Measurements from ENCODE around the gene MICAL3. TPM values are rescaled to one million over a fixed set of nuclear protein-coding genes. Genes with fewer than 3 reads are reported as not detected.

MICAL3 gene
- total and polyA plus RNA-seq, 9 donors, result 21.9 to 50.1 (median 32.2) TPM

DNA sequence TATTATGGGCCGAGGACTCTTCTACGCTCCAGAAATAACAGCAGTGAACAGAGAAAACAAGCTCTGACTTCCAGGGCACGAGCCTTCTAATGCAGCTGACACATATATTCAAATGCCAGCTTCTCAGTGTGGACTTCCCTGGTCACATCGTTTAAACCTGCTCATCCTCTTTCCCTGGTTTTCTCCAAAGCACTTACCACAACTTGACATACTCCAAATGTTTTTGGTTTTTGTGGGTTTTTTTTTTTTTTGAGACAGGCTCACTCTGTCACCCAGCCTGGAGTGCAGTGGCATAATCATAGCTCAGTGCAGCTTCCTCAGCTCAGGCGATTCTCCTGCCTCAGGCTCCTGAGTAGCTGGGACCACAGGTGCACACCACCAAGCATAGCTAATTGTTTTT, 105.5 kb downstream of the MICAL3 start:
- Histone ChIP-seq H3K4me3 (ENCODE audit: low read length) (no peak overlapping the region), H3K27ac (ENCODE audit: low read length) (peak overlapping the region; percentile 47), H3K27me3 (ENCODE audit: control insufficient read depth, insufficient read depth, low read length) (no peaks in the 10 kb centered on the region), H3K9me3 (replicated peaks; ENCODE audit: control insufficient read depth, low read depth, low read length) (no peaks in the 10 kb centered on the region), H3K4me1 (ENCODE audit: control insufficient read depth, insufficient read depth, low read length) (peaks cover 80% of the 10 kb centered on the region), H3K36me3 (ENCODE audit: control insufficient read depth, insufficient read depth, low read length) (no peaks in the 10 kb centered on the region)
- WGBS (ENCODE audit: insufficient coverage), result 81% methylated on average over 3 of the region's 5 CpGs
- DNase-seq, result no peak

- no peak overlapping the region for H3K27ac ChIP-seq (ENCODE audit: low read length)
- peaks cover 77% of the 10 kb centered on the region for H3K4me1 ChIP-seq (ENCODE audit: control insufficient read depth, insufficient read depth, low read length)
- WGBS (ENCODE audit: insufficient coverage), result 94% methylated on average over 3 of the region's 6 CpGs
These were observed 106.8 kb downstream of the MICAL3 start for GRCh38 chr22:17917490-17917983.

GRCh38 chr22:17916226-17916889, 108.0 kb downstream of the MICAL3 start:
- no peaks in the 10 kb centered on the region for H3K27me3 ChIP-seq (ENCODE audit: control insufficient read depth, insufficient read depth, low read length)
- H3K36me3 ChIP-seq (ENCODE audit: control insufficient read depth, insufficient read depth, low read length), result no peaks in the 10 kb centered on the region
- H3K4me1 ChIP-seq (ENCODE audit: control insufficient read depth, insufficient read depth, low read length), result peaks cover 74% of the 10 kb centered on the region
- H3K27ac ChIP-seq (ENCODE audit: low read length), result no peak overlapping the region
- no peaks in the 10 kb centered on the region for H3K9me3 ChIP-seq (replicated peaks; ENCODE audit: control insufficient read depth, low read depth, low read length)
- no peak for DNase-seq
- WGBS (ENCODE audit: insufficient coverage), result 81% methylated on average over 11 of the region's 13 CpGs
- no peak overlapping the region for H3K4me3 ChIP-seq (ENCODE audit: low read length)

More at GRCh38 chr22:17917490-17917983, 106.8 kb downstream of the MICAL3 start:
- H3K9me3 ChIP-seq (replicated peaks; ENCODE audit: control insufficient read depth, low read depth, low read length), result no peaks in the 10 kb centered on the region
- no peaks in the 10 kb centered on the region for H3K36me3 ChIP-seq (ENCODE audit: control insufficient read depth, insufficient read depth, low read length)
- no peak for DNase-seq
- H3K27me3 ChIP-seq (ENCODE audit: control insufficient read depth, insufficient read depth, low read length), result no peaks in the 10 kb centered on the region
- no peak overlapping the region for H3K4me3 ChIP-seq (ENCODE audit: low read length)

DNA sequence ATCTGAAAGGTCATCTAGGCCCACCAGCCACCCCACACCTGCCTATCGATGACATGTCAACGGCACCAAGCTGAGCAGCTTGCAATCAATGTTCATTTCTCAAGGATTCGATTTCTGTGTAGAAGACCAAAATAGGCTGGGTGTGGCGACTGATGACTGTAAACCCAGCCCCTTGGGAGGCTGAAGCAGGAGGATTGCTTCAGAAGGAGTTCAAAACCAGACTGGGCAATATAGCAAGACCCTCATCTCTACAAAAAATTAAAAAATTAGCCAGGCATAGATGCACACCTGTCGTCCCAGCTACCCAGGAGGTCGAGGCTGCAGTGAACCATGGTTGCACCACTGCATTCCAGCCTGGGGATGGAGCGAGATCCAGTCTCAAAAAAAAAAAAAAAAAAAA, 108.7 kb downstream of the MICAL3 start:
- 82% methylated on average over 3 of the region's 7 CpGs for WGBS (ENCODE audit: insufficient coverage)
- Histone ChIP-seq H3K27me3 (ENCODE audit: control insufficient read depth, insufficient read depth, low read length) (no peaks in the 10 kb centered on the region), H3K9me3 (replicated peaks; ENCODE audit: control insufficient read depth, low read depth, low read length) (no peaks in the 10 kb centered on the region), H3K4me1 (ENCODE audit: control insufficient read depth, insufficient read depth, low read length) (peaks cover 78% of the 10 kb centered on the region), H3K4me3 (ENCODE audit: low read length) (no peak overlapping the region), H3K36me3 (ENCODE audit: control insufficient read depth, insufficient read depth, low read length) (no peaks in the 10 kb centered on the region), H3K27ac (ENCODE audit: low read length) (peak overlapping the region; percentile 86)
- no peak for DNase-seq

DNA sequence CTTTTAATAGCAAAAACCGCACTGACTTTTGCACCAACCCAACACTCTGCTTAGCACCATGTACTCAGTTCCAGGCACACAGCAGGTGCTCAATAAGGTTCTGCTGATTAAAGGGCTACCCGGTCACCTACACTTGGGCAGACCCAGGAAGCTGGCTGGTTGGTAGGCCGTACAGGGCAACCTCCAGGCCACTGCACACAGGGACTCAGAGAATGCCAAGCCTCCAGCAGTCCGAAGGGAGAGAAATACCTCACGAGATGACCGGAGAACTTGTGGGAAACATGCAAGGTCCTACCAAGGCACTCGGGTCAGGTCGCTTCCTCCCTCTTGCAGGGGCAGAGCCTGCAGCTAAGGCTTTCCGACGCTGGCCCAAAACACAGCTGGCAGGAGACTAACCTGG, 109.2 kb downstream of the MICAL3 start:
- Histone ChIP-seq H3K9me3 (replicated peaks; ENCODE audit: control insufficient read depth, low read depth, low read length) (no peaks in the 10 kb centered on the region), H3K4me1 (ENCODE audit: control insufficient read depth, insufficient read depth, low read length) (peaks cover 78% of the 10 kb centered on the region), H3K4me3 (ENCODE audit: low read length) (no peak overlapping the region), H3K36me3 (ENCODE audit: control insufficient read depth, insufficient read depth, low read length) (no peaks in the 10 kb centered on the region), H3K27me3 (ENCODE audit: control insufficient read depth, insufficient read depth, low read length) (no peaks in the 10 kb centered on the region), H3K27ac (ENCODE audit: low read length) (peak overlapping the region; percentile 86)
- WGBS (ENCODE audit: insufficient coverage), result 89% methylated on average over 10 of the region's 10 CpGs
- DNase-seq, result no peak

- H3K36me3 ChIP-seq (ENCODE audit: control insufficient read depth, insufficient read depth, low read length), result no peaks in the 10 kb centered on the region
- 60% methylated on average over 1 of the region's 3 CpGs for WGBS (ENCODE audit: insufficient coverage)
- peak overlapping the region; percentile 86 for H3K27ac ChIP-seq (ENCODE audit: low read length)
- no peaks in the 10 kb centered on the region for H3K27me3 ChIP-seq (ENCODE audit: control insufficient read depth, insufficient read depth, low read length)
- H3K9me3 ChIP-seq (replicated peaks; ENCODE audit: control insufficient read depth, low read depth, low read length), result no peaks in the 10 kb centered on the region
- no peak overlapping the region for H3K4me3 ChIP-seq (ENCODE audit: low read length)
- peaks cover 78% of the 10 kb centered on the region for H3K4me1 ChIP-seq (ENCODE audit: control insufficient read depth, insufficient read depth, low read length)
- peak; percentile 87 for DNase-seq
These were observed 109.9 kb downstream of the MICAL3 start for GRCh38 chr22:17914474-17914873.

GRCh38 chr22:17913801-17914347, 110.5 kb downstream of the MICAL3 start:
- no peak overlapping the region for H3K4me3 ChIP-seq (ENCODE audit: low read length)
- H3K27ac ChIP-seq (ENCODE audit: low read length), result peak overlapping the region; percentile 86
- WGBS (ENCODE audit: insufficient coverage), result no CpG with 5 or more reads among the region's 8 CpGs
- H3K4me1 ChIP-seq (ENCODE audit: control insufficient read depth, insufficient read depth, low read length), result peaks cover 79% of the 10 kb centered on the region
- no peak for DNase-seq
- H3K36me3 ChIP-seq (ENCODE audit: control insufficient read depth, insufficient read depth, low read length), result no peaks in the 10 kb centered on the region
- H3K9me3 ChIP-seq (replicated peaks; ENCODE audit: control insufficient read depth, low read depth, low read length), result no peaks in the 10 kb centered on the region
- no peaks in the 10 kb centered on the region for H3K27me3 ChIP-seq (ENCODE audit: control insufficient read depth, insufficient read depth, low read length)

DNA sequence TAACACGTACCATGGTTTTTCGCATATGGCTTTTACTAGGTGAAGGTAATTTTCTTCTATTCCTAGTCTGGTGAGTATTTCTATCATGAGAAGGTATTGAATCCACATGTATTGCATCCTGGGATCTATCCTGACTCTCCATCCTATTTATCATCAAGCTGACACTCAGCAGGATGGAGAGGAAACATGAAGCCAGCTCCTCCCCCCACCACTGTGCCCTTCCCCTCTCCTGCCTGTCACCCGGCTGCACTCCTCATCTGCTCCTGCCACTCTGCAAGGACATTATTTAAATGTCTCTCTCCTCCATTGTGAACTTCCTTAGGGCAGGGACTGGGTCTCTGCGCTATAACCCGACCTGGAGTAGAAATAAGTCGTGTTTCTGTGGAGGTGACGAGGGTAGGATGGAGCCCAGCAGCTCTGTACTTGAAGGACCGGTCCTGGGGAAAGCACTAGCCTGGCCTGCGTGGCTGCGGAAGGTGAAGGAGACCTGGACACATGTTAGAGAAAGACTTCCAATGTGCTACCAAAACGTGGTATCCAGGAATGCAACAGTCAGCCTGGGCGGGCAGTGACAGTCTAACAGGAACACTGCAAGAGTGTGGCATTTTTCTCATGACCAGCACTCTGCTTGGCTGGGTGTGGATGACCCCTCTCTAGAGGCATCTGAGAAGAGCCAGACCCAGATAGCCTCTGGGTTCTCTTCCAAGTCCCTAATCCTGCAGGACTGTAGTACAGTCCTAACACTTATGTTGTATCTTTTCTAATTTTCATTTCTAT, 111.2 kb downstream of the MICAL3 start:
- 55% methylated on average over 8 of the region's 12 CpGs for WGBS (ENCODE audit: insufficient coverage)
- Histone ChIP-seq H3K27ac (ENCODE audit: low read length) (peak overlapping the region; percentile 86), H3K27me3 (ENCODE audit: control insufficient read depth, insufficient read depth, low read length) (no peaks in the 10 kb centered on the region), H3K4me3 (ENCODE audit: low read length) (no peak overlapping the region), H3K36me3 (ENCODE audit: control insufficient read depth, insufficient read depth, low read length) (no peaks in the 10 kb centered on the region), H3K4me1 (ENCODE audit: control insufficient read depth, insufficient read depth, low read length) (peaks cover 79% of the 10 kb centered on the region), H3K9me3 (replicated peaks; ENCODE audit: control insufficient read depth, low read depth, low read length) (no peaks in the 10 kb centered on the region)
- peak; percentile 68 for DNase-seq

- WGBS (ENCODE audit: insufficient coverage), result no CpG with 5 or more reads among the region's 4 CpGs
- no peaks in the 10 kb centered on the region for H3K9me3 ChIP-seq (replicated peaks; ENCODE audit: control insufficient read depth, low read depth, low read length)
- peaks cover 85% of the 10 kb centered on the region for H3K4me1 ChIP-seq (ENCODE audit: control insufficient read depth, insufficient read depth, low read length)
- no peak overlapping the region for H3K4me3 ChIP-seq (ENCODE audit: low read length)
- no peaks in the 10 kb centered on the region for H3K27me3 ChIP-seq (ENCODE audit: control insufficient read depth, insufficient read depth, low read length)
- no peak for DNase-seq
- H3K27ac ChIP-seq (ENCODE audit: low read length), result peak overlapping the region; percentile 96
- H3K36me3 ChIP-seq (ENCODE audit: control insufficient read depth, insufficient read depth, low read length), result no peaks in the 10 kb centered on the region
These were observed 112.5 kb downstream of the MICAL3 start for GRCh38 chr22:17911887-17912286.

- Histone ChIP-seq H3K4me1 (ENCODE audit: control insufficient read depth, insufficient read depth, low read length) (peaks cover 84% of the 10 kb centered on the region), H3K4me3 (ENCODE audit: low read length) (no peak overlapping the region), H3K27me3 (ENCODE audit: control insufficient read depth, insufficient read depth, low read length) (no peaks in the 10 kb centered on the region), H3K36me3 (ENCODE audit: control insufficient read depth, insufficient read depth, low read length) (peaks cover 3% of the 10 kb centered on the region), H3K27ac (ENCODE audit: low read length) (peak overlapping the region; percentile 96), H3K9me3 (replicated peaks; ENCODE audit: control insufficient read depth, low read depth, low read length) (no peaks in the 10 kb centered on the region)
- DNase-seq, result no peak
- WGBS (ENCODE audit: insufficient coverage), result 87% methylated on average over 6 of the region's 6 CpGs
These were observed 113.1 kb downstream of the MICAL3 start for GRCh38 chr22:17911312-17911705.

All from muscle of leg (tissue), 11 donors.